AG04450 (cell line): ENCODE data around the gene RFPL2. TPM values are rescaled to one million over a fixed set of nuclear protein-coding genes. Genes with fewer than 3 reads are reported as not detected.
"Not testable (repeated sequence)": the region's sequence is repeated elsewhere in the genome, so short reads cannot be mapped to it uniquely, and the experiment has no call there.

Experiments
- CTCF ChIA-PET: fragments of 300-600, 350-600 bp; formaldehyde crosslinking; extraction: SDS; loops from one replicate; lab custom pipeline; 2022; ENCODE audit warnings: antibody characterized with exemption, inconsistent platforms; lab: Charles Lee
- POLR2A ChIA-PET: fragments of 350-600 bp; formaldehyde crosslinking; extraction: SDS; loops from one replicate; lab custom pipeline; 2021; ENCODE audit warnings: antibody characterized with exemption, inconsistent platforms; lab: Yijun Ruan, JAX
- DNase-seq: peaks from one replicate; pipeline ENCODE4 v3.0.0-alpha.2; 2011; ENCODE audit warnings: low read depth, low spot score
- H3K27ac ChIP-seq: one replicate; pipeline ENCODE4 v1.5.1; 2012; ENCODE audit warnings: low read depth, low read length, control low read depth
- H3K27me3 ChIP-seq: one replicate; pipeline ENCODE4 v1.6.0; 2012; ENCODE audit warnings: low read length; ENCODE audit not compliant: control insufficient read depth, insufficient read depth
- H3K4me3 ChIP-seq: 2 replicates; pipeline ENCODE4 v1.5.1; 2011; ENCODE audit warnings: mild to moderate bottlenecking, low read depth, low read length, control low read depth
- H3K9me3 ChIP-seq: 2 replicates; pipeline ENCODE4 v1.5.1; 2012; ENCODE audit warnings: low read length; ENCODE audit not compliant: control insufficient read depth, insufficient read depth
- polyA plus RNA-seq: library from polyadenylated mRNA; depleted of rRNA; stranded (reverse); fragments of >200 nt; gene quantifications from 2 replicates; pipeline ENCODE4 v1.2.3, GENCODE V29; 2011
- TF ChIP-seq, protein P1 (sequence below): IDR thresholded peaks from 2 replicates; pipeline ENCODE4 v1.5.1; 2011; ENCODE audit warnings: low read depth, low read length, control low read depth, inconsistent platforms

RFPL2 gene
- polyA plus RNA-seq, 1 experiment = not detected

DNA sequence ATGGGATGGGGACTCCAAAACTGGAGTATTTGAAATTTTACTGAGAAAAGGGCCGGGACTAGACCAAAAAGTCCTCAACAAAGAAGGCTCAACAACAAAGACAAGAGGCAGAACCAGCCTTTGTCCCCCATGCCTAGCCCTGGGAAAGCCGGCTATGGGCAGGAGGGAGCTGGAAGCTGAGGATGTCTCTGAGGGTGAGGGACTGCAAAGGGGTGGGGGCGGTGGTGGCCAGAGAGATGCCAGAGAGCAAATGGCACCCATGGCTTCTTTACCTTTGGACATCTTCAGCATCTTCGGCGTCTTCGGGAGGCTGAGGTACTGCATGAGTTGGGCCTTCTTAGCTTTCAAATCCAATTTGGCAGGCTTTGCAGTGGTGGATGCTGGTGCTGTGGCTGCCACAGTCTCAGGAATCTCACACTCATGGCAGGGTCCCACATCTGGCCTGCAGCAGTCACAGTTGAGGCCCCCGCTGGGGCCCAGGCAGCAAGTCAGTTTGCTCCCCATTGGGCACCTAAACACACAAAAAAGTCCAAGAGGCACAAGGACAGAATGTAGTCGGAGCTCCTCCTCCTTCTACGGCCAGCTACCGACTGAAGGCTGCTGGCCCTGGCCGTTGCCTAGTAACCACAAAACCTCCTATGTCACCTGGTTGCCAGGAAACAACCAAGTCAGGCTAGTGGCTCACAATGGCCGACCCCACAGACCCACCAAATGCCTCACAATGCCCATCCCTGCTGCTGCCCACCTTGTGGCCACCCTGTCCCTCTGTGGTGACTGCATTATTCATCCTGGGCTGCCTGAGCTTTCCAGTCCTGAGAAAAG, 46.0 kb downstream of the RFPL2 start, which contains the start of gene C22orf42:
TSS of gene C22orf42 (minus strand) at position 592 of the 822 bp plus-strand sequence. CDS start at position 504, 88 bp downstream.
- CTCF ChIA-PET = no interaction called here

DNA sequence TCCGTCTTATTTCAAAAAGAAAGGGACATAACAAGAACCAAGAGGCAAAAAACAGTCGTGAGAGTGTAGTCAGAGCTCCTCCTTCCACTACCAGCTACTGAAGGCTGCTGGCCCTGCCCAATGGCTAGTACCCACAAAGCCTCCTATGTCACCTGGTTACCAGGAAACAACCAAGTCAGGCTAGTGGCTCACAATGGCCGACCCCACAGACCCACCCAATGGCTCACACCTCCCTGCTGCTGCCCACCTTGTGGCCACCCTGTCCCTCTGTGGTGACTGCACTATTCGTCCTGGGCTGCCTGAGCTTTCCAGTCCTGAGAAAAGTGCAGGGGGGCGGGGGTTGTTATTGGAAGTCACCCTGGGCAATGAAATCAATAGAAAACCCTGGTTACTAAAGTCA, 47.2 kb downstream of the RFPL2 start:
- H3K9me3 ChIP-seq, H3K27ac ChIP-seq, H3K27me3 ChIP-seq, H3K4me3 ChIP-seq, POLR2A ChIA-PET, DNase-seq, CTCF ChIA-PET: not testable (repeated sequence)

More for the DNA sequence above, 46.0 kb downstream of the RFPL2 start, which contains the start of gene C22orf42:
- DNase-seq = no peak
- Histone ChIP-seq H3K27ac (no peak within 1 kb of the TSS), H3K27me3 (no peaks in the 10 kb centered on the region), H3K9me3 (no peaks in the 10 kb centered on the region), H3K4me3 (no peak within 1 kb of the TSS)
- TF ChIP-seq, protein P1, sequence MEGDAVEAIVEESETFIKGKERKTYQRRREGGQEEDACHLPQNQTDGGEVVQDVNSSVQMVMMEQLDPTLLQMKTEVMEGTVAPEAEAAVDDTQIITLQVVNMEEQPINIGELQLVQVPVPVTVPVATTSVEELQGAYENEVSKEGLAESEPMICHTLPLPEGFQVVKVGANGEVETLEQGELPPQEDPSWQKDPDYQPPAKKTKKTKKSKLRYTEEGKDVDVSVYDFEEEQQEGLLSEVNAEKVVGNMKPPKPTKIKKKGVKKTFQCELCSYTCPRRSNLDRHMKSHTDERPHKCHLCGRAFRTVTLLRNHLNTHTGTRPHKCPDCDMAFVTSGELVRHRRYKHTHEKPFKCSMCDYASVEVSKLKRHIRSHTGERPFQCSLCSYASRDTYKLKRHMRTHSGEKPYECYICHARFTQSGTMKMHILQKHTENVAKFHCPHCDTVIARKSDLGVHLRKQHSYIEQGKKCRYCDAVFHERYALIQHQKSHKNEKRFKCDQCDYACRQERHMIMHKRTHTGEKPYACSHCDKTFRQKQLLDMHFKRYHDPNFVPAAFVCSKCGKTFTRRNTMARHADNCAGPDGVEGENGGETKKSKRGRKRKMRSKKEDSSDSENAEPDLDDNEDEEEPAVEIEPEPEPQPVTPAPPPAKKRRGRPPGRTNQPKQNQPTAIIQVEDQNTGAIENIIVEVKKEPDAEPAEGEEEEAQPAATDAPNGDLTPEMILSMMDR = no peak
- POLR2A ChIA-PET = no interaction called here

DNA sequence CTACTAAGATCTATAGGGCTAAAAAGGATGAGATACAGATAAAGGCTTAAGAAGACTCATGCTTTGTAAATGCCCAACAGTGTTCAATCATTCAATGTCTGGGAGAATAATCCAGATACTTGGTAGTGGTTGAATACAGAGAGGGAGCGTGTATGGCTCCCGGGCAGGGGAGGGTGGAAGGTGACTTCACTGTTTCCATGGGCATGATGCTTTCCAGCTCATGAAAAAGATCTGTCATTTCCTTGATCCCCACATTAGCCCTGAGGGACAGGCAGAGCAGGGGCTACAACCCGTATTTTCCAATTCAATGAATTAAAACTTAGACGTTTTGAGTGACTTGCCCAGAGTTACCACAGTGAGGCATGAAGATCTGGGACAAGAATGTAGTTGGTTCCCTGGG, 50.1 kb downstream of the RFPL2 start:
- CTCF ChIA-PET, DNase-seq, POLR2A ChIA-PET, H3K27me3 ChIP-seq, H3K27ac ChIP-seq, H3K9me3 ChIP-seq, H3K4me3 ChIP-seq: not testable (repeated sequence)

DNA sequence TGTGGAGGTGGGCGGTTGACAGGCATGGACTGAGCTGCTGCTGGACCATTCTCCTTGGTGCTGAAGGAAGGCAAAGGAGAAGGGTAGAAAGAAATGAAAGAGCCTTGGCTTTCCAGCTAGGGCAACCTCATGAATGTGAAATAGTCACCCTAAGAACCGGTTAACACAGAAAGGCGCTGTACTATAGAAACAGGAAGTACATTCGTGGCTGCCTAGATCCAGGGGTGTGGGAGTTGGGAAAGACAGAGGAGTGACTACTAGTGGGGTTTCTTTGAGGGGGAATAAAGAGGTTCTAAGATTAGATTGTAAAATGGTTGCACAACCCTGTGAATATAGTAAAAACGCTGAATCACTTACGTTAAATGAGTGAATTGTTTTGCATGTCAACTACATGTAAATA, 53.2 kb downstream of the RFPL2 start:
- H3K4me3 ChIP-seq, H3K27me3 ChIP-seq, CTCF ChIA-PET, H3K9me3 ChIP-seq, H3K27ac ChIP-seq, POLR2A ChIA-PET, DNase-seq: not testable (repeated sequence)

DNA sequence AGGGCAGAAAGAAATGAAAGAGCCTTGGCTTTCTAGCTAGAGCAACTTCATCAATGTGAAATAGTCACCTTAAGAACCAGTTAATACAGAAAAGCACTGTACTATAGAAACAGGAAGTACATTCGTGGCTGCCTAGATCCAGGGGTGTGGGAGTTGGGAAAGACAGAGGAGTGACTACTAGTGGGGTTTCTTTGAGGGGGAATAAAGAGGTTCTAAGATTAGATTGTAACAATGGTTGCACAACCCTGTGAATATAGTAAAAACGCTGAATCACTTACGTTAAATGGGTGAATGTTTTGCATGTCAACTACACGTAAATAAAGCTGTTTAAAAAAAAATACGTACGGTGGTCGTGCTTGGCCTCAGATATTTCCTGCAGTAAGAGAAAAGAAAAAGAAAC, 54.2 kb downstream of the RFPL2 start:
- H3K4me3 ChIP-seq, H3K27ac ChIP-seq, H3K27me3 ChIP-seq, H3K9me3 ChIP-seq, DNase-seq, POLR2A ChIA-PET, CTCF ChIA-PET: not testable (repeated sequence)

DNA sequence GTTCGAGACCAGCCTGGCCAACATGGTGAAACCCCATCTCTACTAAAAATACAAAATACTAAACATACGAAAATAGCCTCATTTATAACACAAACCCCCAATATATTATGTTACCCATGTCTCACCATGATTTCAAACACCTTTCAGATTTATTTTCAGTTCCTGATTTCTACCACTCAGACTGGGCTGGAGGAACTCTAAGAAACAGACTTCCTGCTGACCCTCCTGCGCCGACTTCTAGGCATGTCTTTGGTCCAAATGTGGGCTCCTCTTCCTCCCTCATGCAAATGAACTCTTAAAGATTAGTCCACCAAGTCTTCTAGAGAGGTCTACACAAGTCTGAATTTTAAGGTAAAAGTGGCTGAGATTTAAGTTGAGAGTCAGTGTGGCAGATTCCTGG, 56.5 kb downstream of the RFPL2 start:
- H3K27ac ChIP-seq, H3K27me3 ChIP-seq, H3K4me3 ChIP-seq, DNase-seq, POLR2A ChIA-PET, H3K9me3 ChIP-seq: not testable (repeated sequence)
- CTCF ChIA-PET = interaction anchor here (0.6 kb wide), 1 partner anchor 899 kb away, joined by 4 read pairs; no protein-coding TSS in a partner anchor

DNA sequence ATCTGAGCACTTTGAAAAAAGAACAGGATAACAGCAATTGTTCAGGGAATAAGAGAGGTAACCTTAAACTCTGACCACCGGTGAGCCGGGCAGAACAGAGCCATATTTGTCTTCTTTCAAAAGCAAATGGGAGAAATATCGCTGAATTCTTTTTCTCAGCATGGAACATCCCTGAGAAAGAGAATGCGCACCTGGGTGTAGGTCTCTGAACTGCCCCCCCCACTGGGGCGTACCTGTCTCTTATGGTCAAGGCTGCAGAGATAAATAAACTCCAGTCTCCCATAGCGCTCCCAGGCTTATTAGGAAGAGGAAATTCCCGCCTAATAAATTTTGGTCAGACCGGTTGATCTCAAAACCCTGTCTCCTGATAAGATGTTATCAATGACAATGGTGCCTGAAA, 57.7 kb downstream of the RFPL2 start:
- H3K27me3 ChIP-seq, H3K4me3 ChIP-seq, DNase-seq, H3K27ac ChIP-seq, H3K9me3 ChIP-seq, POLR2A ChIA-PET, CTCF ChIA-PET: not testable (repeated sequence)
